B cell (primary cell): ENCODE data around the gene CBARP. TPM values are rescaled to one million over a fixed set of nuclear protein-coding genes. Genes with fewer than 3 reads are reported as not detected.
A peak's percentile ranks its signal among the peaks of the same experiment; 100 is the strongest.

Experiments
- ATAC-seq: fragments of 200-7000 bp; cut with Tn5 transposase; one replicate; pipeline ENCODE4 v1.10.0; 2021; ENCODE audit warnings: low read depth, mild to moderate bottlenecking, moderate number of reproducible peaks, moderate library complexity
- CTCF ChIA-PET: fragments of 350-600 bp; sonication (Branson Sonifier 250); formaldehyde crosslinking; loops from one replicate; lab custom pipeline; 2021; ENCODE audit warnings: antibody characterized with exemption, inconsistent platforms; lab: Charles Lee
- POLR2A ChIA-PET: fragments of 350-600 bp; sonication (Branson Sonifier 250); formaldehyde crosslinking; loops from one replicate; lab custom pipeline; 2021; ENCODE audit warnings: antibody characterized with exemption; lab: Charles Lee
- DNase-seq: peaks from one replicate; pipeline ENCODE4 v3.0.0; 2013
- H2AFZ ChIP-seq: 2 replicates; pipeline ENCODE4 v1.6.1; 2012; ENCODE audit warnings: mild to moderate bottlenecking, low read depth, low read length; ENCODE audit not compliant: insufficient read depth, poor library complexity, severe bottlenecking
- H3K27ac ChIP-seq, 2 donors: 1 replicate in 1 of 2; 2 replicates in 1 of 2; pipeline ENCODE4 v1.5.1; 2012 to 2013; ENCODE audit warnings: low read length in 2 of 2, mild to moderate bottlenecking in 2 of 2, moderate library complexity in 1 of 2
- H3K27me3 ChIP-seq, 4 experiments: fragments of 200-600 bp in 1 of 4; sonication (generic) in 1 of 4; replicated peaks in 1 of 4; 1 replicate in 2 of 4; 2 replicates in 2 of 4; pipeline versions ENCODE4 v1.6.1 to v1.7.0; 2013 to 2016; ENCODE audit warnings: low read length in 3 of 4, mild to moderate bottlenecking in 2 of 4, mixed read lengths in 1 of 4, moderate library complexity in 1 of 4; ENCODE audit not compliant: insufficient read depth in 4 of 4, control insufficient read depth in 3 of 4; ENCODE audit errors: control extremely low read depth in 1 of 4
- H3K36me3 ChIP-seq, 2 experiments: replicated peaks in 1 of 2; 1 replicate in 1 of 2; 2 replicates in 1 of 2; pipeline versions ENCODE4 v1.6.1 to v1.7.1; 2013; ENCODE audit warnings: low read length in 1 of 2; ENCODE audit not compliant: insufficient read depth in 2 of 2, control insufficient read depth in 1 of 2; ENCODE audit errors: control extremely low read depth in 1 of 2, extremely low read depth in 1 of 2
- H3K4me1 ChIP-seq, 2 donors: fragments of 200-600 bp in 1 of 2; sonication (generic) in 1 of 2; 1 replicate in 1 of 2; 2 replicates in 1 of 2; pipeline versions ENCODE4 v1.5.1 to v1.6.1; 2013 to 2017; ENCODE audit warnings: low read length in 2 of 2; ENCODE audit not compliant: control insufficient read depth in 2 of 2, insufficient read depth in 2 of 2
- H3K4me2 ChIP-seq: replicated peaks from 2 replicates; pipeline ENCODE3; 2012; ENCODE audit warnings: mild to moderate bottlenecking, low read depth, low read length; ENCODE audit not compliant: poor library complexity, severe bottlenecking
- H3K4me3 ChIP-seq, 5 experiments: fragments of 200-600 bp in 1 of 5; sonication (generic) in 1 of 5; 1 replicate in 3 of 5; 2 replicates in 2 of 5; pipeline versions ENCODE4 v1.5.1 to v1.7.0; 2011 to 2016; ENCODE audit warnings: low read length in 4 of 5, mild to moderate bottlenecking in 4 of 5, low read depth in 2 of 5, control low read depth in 1 of 5, moderate library complexity in 1 of 5; ENCODE audit not compliant: insufficient read depth in 1 of 5; ENCODE audit errors: control extremely low read depth in 1 of 5, extremely low read depth in 1 of 5
- H3K79me2 ChIP-seq: fragments of 200-600 bp; sonication (generic); one replicate; pipeline ENCODE4 v1.6.0; 2016; ENCODE audit warnings: low read length; ENCODE audit not compliant: control insufficient read depth, insufficient read depth
- H3K9ac ChIP-seq: fragments of 200-600 bp; sonication (generic); 2 replicates; pipeline ENCODE4 v1.6.1; 2017; ENCODE audit warnings: mild to moderate bottlenecking, low read length, moderate library complexity
- H3K9me3 ChIP-seq, 3 donors: one replicate each; pipeline versions ENCODE4 v1.6.1 to v1.7.1; 2013; ENCODE audit warnings: low read length in 2 of 3; ENCODE audit not compliant: control insufficient read depth in 2 of 3, insufficient read depth in 1 of 3; ENCODE audit errors: control extremely low read depth in 1 of 3
- H4K20me1 ChIP-seq: 2 replicates; pipeline ENCODE4 v1.6.0; 2012; ENCODE audit warnings: mild to moderate bottlenecking, low read length; ENCODE audit not compliant: insufficient read depth, control insufficient read depth, poor library complexity, severe bottlenecking
- H3K27ac Mint-ChIP-seq: one replicate; pipeline ENCODE4 v1.8.0; 2021; ENCODE audit warnings: mixed read lengths
- H3K27me3 Mint-ChIP-seq: one replicate; pipeline ENCODE4 v1.8.0; 2021; ENCODE audit warnings: mixed read lengths
- H3K4me1 Mint-ChIP-seq: one replicate; pipeline ENCODE4 v1.8.0; 2021; ENCODE audit warnings: mixed read lengths
- H3K4me3 Mint-ChIP-seq: one replicate; pipeline ENCODE4 v1.8.0; 2021; ENCODE audit warnings: mixed read lengths
- H3K9me3 Mint-ChIP-seq: one replicate; pipeline ENCODE4 v1.8.0; 2022; ENCODE audit warnings: mixed read lengths; ENCODE audit not compliant: insufficient read depth
- EZH2 ChIP-seq: IDR thresholded peaks from 2 replicates; pipeline ENCODE4 v1.6.1; 2012; ENCODE audit warnings: borderline replicate concordance, low read depth, mild to moderate bottlenecking, moderate library complexity, low read length; ENCODE audit not compliant: insufficient read depth, poor library complexity, severe bottlenecking
- WGBS: methylation state at CpG from one replicate; pipeline ENCODE4 v1.1.5; 2013; ENCODE audit warnings: missing lambda C conversion rate; ENCODE audit not compliant: insufficient coverage; 5-methylcytosine and 5-hydroxymethylcytosine counted together
- intact Hi-C: fragments of 100-400 bp; cut with micrococcal nuclease; formaldehyde crosslinking; loops from one replicate; pipeline ENCODE4 v1.10.0; 2022
- polyA plus RNA-seq: library from polyadenylated mRNA; depleted of rRNA; stranded (reverse); fragments of >200 nt; gene quantifications from 2 replicates; pipeline ENCODE4 v1.2.3, GENCODE V29; 2012
- total RNA-seq, 2 donors: library from RNA; stranded (reverse); fragments of 120-200 nt in 1 of 2; gene quantifications; 1 replicate in 1 of 2; 2 replicates in 1 of 2; pipeline versions ENCODE4 v1.2.3 to v1.2.4, GENCODE V29; 2013 to 2022
- TF ChIP-seq, protein P1 (sequence below): fragments of 200-600 bp; IDR thresholded peaks from one replicate; pipeline ENCODE4 v1.8.0; 2022; ENCODE audit warnings: antibody characterized with exemption, mild to moderate bottlenecking

Gene CBARP
- total and polyA plus RNA-seq, 2 donors (not counting 1 experiment from before 2014, with no cell fraction given): not detected

DNA sequence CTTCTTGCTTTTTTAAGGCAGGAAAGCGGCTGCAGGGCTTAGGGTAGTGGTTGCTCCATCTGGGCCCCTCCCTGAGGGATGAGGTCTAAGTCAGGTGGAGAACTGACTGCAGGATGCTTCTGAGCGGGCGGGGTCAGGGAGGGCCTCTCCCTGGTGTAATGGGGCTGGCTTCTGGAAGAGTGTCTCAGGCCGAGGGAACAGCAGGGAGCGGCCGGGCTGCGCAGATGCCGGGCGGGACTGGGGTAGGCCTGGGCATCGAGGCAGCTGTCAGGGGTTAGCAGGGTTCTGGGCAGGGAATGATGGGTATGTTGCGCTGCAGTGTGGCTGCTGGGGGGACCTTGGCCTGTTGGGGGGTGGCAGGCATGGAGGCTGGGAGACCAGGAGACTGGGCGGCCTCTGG lies 40.3 kb upstream of the CBARP start:
- no peak for ATAC-seq
- H3K9me3 Mint-ChIP-seq: no peaks in the 10 kb centered on the region

GRCh38 chr19:1277061-1277460 lies 39.3 kb upstream of the CBARP start:
- Histone ChIP-seq H3K9ac (no peak overlapping the region), H3K4me3 (no peak overlapping the region), H3K4me1 (peaks cover 26 to 46% of the 10 kb centered on the region in 2 donors), H3K79me2 (peaks cover 59% of the 10 kb centered on the region), H4K20me1 (peaks cover 70% of the 10 kb centered on the region), H3K4me2 (peak overlapping the region; percentile 100), H3K27me3 (no peaks in the 10 kb centered on the region), H3K27ac (peak overlapping the region in 1 of 2 donors; percentile 97), H2AFZ (no peak overlapping the region), H3K36me3 (peaks cover 9 to 45% of the 10 kb centered on the region in 2 experiments), H3K9me3 (no peaks in the 10 kb centered on the region)
- no peak for ATAC-seq
- Mint-ChIP-seq H3K4me1 (peaks cover 34% of the 10 kb centered on the region), H3K9me3 (no peaks in the 10 kb centered on the region), H3K27me3 (no peaks in the 10 kb centered on the region), H3K4me3 (peak overlapping the region; percentile 89), H3K27ac (peak overlapping the region; percentile 94)
- 97% methylated on average over 14 of the region's 15 CpGs for WGBS
- intact Hi-C loops: no loop called here
- POLR2A ChIA-PET: no interaction called here
- TF ChIP-seq, protein P1, sequence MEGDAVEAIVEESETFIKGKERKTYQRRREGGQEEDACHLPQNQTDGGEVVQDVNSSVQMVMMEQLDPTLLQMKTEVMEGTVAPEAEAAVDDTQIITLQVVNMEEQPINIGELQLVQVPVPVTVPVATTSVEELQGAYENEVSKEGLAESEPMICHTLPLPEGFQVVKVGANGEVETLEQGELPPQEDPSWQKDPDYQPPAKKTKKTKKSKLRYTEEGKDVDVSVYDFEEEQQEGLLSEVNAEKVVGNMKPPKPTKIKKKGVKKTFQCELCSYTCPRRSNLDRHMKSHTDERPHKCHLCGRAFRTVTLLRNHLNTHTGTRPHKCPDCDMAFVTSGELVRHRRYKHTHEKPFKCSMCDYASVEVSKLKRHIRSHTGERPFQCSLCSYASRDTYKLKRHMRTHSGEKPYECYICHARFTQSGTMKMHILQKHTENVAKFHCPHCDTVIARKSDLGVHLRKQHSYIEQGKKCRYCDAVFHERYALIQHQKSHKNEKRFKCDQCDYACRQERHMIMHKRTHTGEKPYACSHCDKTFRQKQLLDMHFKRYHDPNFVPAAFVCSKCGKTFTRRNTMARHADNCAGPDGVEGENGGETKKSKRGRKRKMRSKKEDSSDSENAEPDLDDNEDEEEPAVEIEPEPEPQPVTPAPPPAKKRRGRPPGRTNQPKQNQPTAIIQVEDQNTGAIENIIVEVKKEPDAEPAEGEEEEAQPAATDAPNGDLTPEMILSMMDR: no peak
- no peak for TF ChIP-seq EZH2
- peak; percentile 46 for DNase-seq
- CTCF ChIA-PET: interaction anchor here (0.7 to 1.2 kb wide), 4 partner anchors 11 to 133 kb away, joined by 3 read pairs; no protein-coding TSS in a partner anchor

More for the DNA sequence above, 40.3 kb upstream of the CBARP start:
- Mint-ChIP-seq H3K4me3 (peak overlapping the region; percentile 19), H3K27ac (peak overlapping the region; percentile 7), H3K27me3 (no peaks in the 10 kb centered on the region), H3K4me1 (peaks cover 26% of the 10 kb centered on the region)
- Histone ChIP-seq H3K4me2 (no peak overlapping the region), H3K27ac (no peak overlapping the region), H3K79me2 (peaks cover 50% of the 10 kb centered on the region), H3K9ac (no peak overlapping the region), H3K9me3 (peaks cover 0 to 2% (median 0%) of the 10 kb centered on the region in 3 donors), H2AFZ (no peak overlapping the region), H3K4me1 (peaks cover 21 to 38% of the 10 kb centered on the region in 2 donors), H3K4me3 (no peak overlapping the region), H3K36me3 (peaks cover 4 to 34% of the 10 kb centered on the region in 2 experiments), H3K27me3 (peaks cover 0 to 3% (median 0%) of the 10 kb centered on the region in 4 experiments), H4K20me1 (peaks cover 60% of the 10 kb centered on the region)
- CTCF ChIA-PET: interaction anchor here (0.6 to 2.0 kb wide), 6 partner anchors 12 to 166 kb away, joined by 3 to 5 read pairs (median 3); no protein-coding TSS in a partner anchor
- 91% methylated on average over 11 of the region's 12 CpGs for WGBS
- POLR2A ChIA-PET: interaction anchor here (0.6 to 0.7 kb wide), 2 partner anchors 14 to 1255 kb away, joined by 3 read pairs; no protein-coding TSS in a partner anchor
- DNase-seq: no peak
- no peak for TF ChIP-seq EZH2
- TF ChIP-seq, protein P1: no peak
- intact Hi-C loops: loop anchor here (2.0 kb wide), 2 partner anchors 67 to 129 kb away; partner anchors contain the start of gene DAZAP1
